Sigmoid colon (tissue), 7 donors: ENCODE results near the gene CBFA2T3. TPM values are rescaled to one million over a fixed set of nuclear protein-coding genes. Genes with fewer than 3 reads are reported as not detected.

Source experiments
- DNase-seq: peaks from one replicate; pipeline ENCODE4 v3.0.0-alpha.2; 2019
- H3K27ac ChIP-seq, 4 donors: fragments of 200-600 bp; sonication (generic); one replicate each; pipeline ENCODE4 v1.5.1; 2016 to 2019; ENCODE audit warnings: mild to moderate bottlenecking in 1 of 4
- H3K27me3 ChIP-seq, 3 donors: fragments of 200-600 bp; sonication (generic); one replicate each; pipeline ENCODE4 v1.5.1; 2019; ENCODE audit warnings: mild to moderate bottlenecking in 1 of 3
- H3K36me3 ChIP-seq, 4 donors: fragments of 200-600 bp; sonication (generic); one replicate each; pipeline ENCODE4 v1.5.1; 2016 to 2019
- H3K4me1 ChIP-seq, 4 donors: fragments of 200-600 bp; sonication (generic); one replicate each; pipeline ENCODE4 v1.5.1; 2017 to 2019
- H3K4me3 ChIP-seq, 4 donors: fragments of 200-600 bp; sonication (generic); one replicate each; pipeline ENCODE4 v1.5.1; 2017 to 2019; ENCODE audit warnings: mild to moderate bottlenecking in 2 of 4, moderate library complexity in 1 of 4
- H3K9me3 ChIP-seq, 4 donors: fragments of 200-600 bp in 3 of 4; sonication (generic) in 3 of 4; one replicate each; pipeline versions ENCODE4 v1.5.1 to v1.6.1; 2013 to 2019
- EP300 ChIP-seq, 4 donors: sonication (generic); formaldehyde crosslinking; IDR thresholded peaks; one replicate each; pipeline ENCODE4 v1.6.1; 2017; ENCODE audit warnings: antibody characterized with exemption in 4 of 4
- POLR2A ChIP-seq, 2 donors: fragments of 450-650 bp; IDR thresholded peaks; one replicate each; pipeline ENCODE4 v1.6.1; 2016; ENCODE audit warnings: antibody characterized with exemption in 2 of 2, mild to moderate bottlenecking in 2 of 2, moderate library complexity in 2 of 2
- POLR2AphosphoS5 ChIP-seq, 4 donors: sonication (generic); formaldehyde crosslinking; IDR thresholded peaks; one replicate each; pipeline ENCODE4 v1.6.1; 2017; ENCODE audit warnings: antibody characterized with exemption in 4 of 4
- WGBS, 2 donors: extraction: QIAGEN DNeasy Blood & Tissue Kit; methylation state at CpG; one replicate each; pipeline ENCODE4 v1.1.7; 2013; 5-methylcytosine and 5-hydroxymethylcytosine counted together
- intact Hi-C: fragments of 100-400 bp; cut with DNase I; formaldehyde crosslinking; loops from one replicate; pipeline ENCODE4 v1.15.1; 2023
- polyA plus RNA-seq, 3 donors: library from polyadenylated mRNA; stranded (reverse); fragments of 200-250 nt; gene quantifications; one replicate each; pipeline ENCODE4 v1.2.3, GENCODE V29; 2013
- total RNA-seq, 4 donors: library from RNA; depleted of rRNA; stranded (reverse); fragments of >200 nt; gene quantifications; one replicate each; pipeline ENCODE4 v1.1.0, GENCODE V29; 2016
- TF ChIP-seq, protein P1 (sequence below), 4 experiments: fragments of 450-650 bp in 3 of 4; fragments of 200-600 bp in 1 of 4; IDR thresholded peaks; one replicate each; pipeline ENCODE4 v1.5.1; 2016 to 2019; ENCODE audit warnings: antibody characterized with exemption in 4 of 4, mild to moderate bottlenecking in 3 of 4, moderate library complexity in 2 of 4
- donor health status: healthy with polysubstance abuse.
- donor health status: Bipolar disorder and iron deficiency.
- donor health status: healthy.

Gene CBFA2T3
- total and polyA plus RNA-seq, 7 donors = 0.95 to 26.8 (median 4.3) TPM

DNA sequence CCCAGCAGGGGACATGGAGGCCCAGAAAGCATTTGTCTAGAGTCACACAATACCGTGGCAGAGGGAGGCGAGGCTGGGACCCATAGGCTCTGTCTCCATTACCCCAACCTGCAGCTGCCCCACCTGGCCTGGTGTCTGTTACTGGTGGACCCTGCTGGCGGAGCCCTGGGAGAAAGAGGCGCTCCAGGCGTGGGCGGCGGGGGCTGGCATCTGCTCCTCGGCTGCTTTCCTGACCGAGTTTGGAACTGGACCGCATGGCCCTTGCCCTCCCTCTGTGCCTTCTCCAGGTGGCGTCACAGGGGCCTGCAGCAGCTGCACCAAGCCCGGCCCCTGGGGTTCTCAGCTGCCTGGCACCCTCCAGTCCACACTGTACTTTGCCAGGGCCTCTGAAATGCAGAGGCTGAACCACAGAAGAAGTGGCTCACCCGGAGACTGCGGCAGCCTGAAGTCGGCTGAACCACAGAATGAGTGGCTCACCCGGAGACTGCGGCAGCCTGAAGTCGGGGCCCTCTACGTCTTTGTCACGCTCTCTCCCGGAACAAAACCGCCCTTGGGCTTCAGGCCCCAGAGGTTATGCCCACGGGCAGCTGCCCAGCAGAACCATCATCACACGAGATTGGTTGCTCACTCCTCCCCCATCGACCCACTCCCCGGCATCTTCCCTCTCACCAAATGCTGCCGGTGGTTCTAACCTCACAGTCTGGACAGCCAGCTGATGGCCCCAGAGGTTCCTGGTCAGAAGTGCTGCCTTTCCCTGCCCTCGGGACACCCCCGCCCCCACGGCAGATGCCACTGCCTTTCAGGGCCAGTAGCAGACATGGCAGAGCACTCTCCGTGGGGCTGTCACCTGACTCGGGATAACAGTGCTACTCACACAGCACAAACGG is 20.2 kb downstream of the CBFA2T3 start:
- no peaks in the 10 kb centered on the region for H3K36me3 ChIP-seq
- intact Hi-C loops = no loop called here
- WGBS, 2 donors = 76 to 84% methylated on average over 33 of the region's 33 CpGs
- H3K27ac ChIP-seq = no peak overlapping the region
- DNase-seq = no peak
- no peak for TF ChIP-seq POLR2A (IDR thresholded peaks at IDR 0.05)
- TF ChIP-seq, protein P1, sequence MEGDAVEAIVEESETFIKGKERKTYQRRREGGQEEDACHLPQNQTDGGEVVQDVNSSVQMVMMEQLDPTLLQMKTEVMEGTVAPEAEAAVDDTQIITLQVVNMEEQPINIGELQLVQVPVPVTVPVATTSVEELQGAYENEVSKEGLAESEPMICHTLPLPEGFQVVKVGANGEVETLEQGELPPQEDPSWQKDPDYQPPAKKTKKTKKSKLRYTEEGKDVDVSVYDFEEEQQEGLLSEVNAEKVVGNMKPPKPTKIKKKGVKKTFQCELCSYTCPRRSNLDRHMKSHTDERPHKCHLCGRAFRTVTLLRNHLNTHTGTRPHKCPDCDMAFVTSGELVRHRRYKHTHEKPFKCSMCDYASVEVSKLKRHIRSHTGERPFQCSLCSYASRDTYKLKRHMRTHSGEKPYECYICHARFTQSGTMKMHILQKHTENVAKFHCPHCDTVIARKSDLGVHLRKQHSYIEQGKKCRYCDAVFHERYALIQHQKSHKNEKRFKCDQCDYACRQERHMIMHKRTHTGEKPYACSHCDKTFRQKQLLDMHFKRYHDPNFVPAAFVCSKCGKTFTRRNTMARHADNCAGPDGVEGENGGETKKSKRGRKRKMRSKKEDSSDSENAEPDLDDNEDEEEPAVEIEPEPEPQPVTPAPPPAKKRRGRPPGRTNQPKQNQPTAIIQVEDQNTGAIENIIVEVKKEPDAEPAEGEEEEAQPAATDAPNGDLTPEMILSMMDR (IDR thresholded peaks at IDR 0.05) = no peak
- no peak for TF ChIP-seq EP300 (IDR thresholded peaks at IDR 0.05)
- TF ChIP-seq POLR2AphosphoS5 (IDR thresholded peaks at IDR 0.05) = no peak
- no peaks in the 10 kb centered on the region for H3K4me1 ChIP-seq
- H3K27me3 ChIP-seq = peaks cover 5 to 44% (median 19%) of the 10 kb centered on the region in 3 donors
- H3K4me3 ChIP-seq = no peak overlapping the region
- no peaks in the 10 kb centered on the region for H3K9me3 ChIP-seq

DNA sequence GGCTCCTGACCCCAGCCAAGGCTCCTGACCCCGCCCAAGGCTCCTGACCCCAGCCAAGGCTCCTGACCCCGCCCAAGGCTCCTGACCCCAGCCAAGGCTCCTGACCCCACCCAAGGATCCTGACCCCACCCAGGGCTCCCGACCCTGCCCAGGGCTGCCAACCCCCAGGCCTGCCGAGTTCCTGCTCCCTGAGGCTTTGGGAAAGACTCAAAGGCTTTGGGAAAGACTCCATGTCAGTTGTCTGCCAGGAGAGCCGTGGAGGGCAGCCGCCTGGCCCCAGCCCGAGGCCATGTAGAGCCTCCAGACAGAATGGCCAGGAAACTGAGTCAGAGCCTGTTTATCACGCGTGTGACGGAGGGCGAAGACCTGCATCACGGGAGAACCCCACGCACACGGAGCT is 21.1 kb downstream of the CBFA2T3 start:
- no peak for DNase-seq
- 88 to 95% methylated on average over 14 of the region's 14 CpGs for WGBS, 2 donors
- Histone ChIP-seq H3K4me1 (no peaks in the 10 kb centered on the region), H3K27me3 (peaks cover 5 to 50% (median 19%) of the 10 kb centered on the region in 3 donors), H3K4me3 (no peak overlapping the region), H3K9me3 (no peaks in the 10 kb centered on the region), H3K36me3 (no peaks in the 10 kb centered on the region), H3K27ac (no peak overlapping the region)
- TF ChIP-seq, protein P1 (IDR thresholded peaks at IDR 0.05) = no peak
- TF ChIP-seq EP300 (IDR thresholded peaks at IDR 0.05) (no peak), POLR2A (IDR thresholded peaks at IDR 0.05) (no peak), POLR2AphosphoS5 (IDR thresholded peaks at IDR 0.05) (no peak)
- intact Hi-C loops = no loop called here

DNA sequence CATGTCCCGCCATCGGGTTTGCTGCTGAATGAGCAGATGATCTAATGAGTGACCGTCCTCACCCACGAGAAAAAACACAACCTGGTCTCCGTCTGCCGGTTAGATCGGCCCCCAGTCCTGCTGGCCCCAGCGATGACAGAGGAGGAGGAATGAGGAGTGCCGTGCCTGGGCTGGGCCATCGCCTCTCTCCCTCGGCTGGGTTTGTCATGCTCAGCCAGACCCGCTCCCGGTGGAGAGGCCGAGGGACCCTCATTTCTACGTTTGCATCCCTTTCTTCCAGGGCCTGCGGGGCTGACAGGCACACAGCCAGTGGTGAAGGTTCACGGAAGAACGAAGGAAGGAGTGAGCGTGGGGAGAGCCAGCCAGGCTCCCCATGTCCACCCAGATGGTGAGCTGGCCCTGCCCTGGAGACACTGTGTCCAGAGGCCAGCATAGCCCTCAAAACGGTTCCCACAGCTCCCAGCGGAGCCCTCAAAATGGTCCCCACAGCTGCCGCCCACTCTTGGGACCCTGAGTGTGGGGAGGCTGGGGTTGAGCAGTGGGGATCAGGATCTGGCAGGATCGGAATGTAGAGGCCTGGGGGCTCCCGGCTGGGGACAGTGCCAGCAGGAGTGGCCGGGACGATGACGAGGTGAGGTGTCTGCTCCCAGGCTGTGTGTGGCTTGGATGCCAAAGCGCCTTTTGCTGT is 23.9 kb downstream of the CBFA2T3 start:
- no peak for TF ChIP-seq EP300 (IDR thresholded peaks at IDR 0.05)
- no peak for TF ChIP-seq POLR2AphosphoS5 (IDR thresholded peaks at IDR 0.05)
- TF ChIP-seq, protein P1 (IDR thresholded peaks at IDR 0.05) = no peak
- no peak for TF ChIP-seq POLR2A (IDR thresholded peaks at IDR 0.05)
- H3K27ac ChIP-seq = no peak overlapping the region
- WGBS, 2 donors = 66 to 84% methylated on average over 28 of the region's 28 CpGs
- intact Hi-C loops = no loop called here
- H3K27me3 ChIP-seq = peaks cover 5 to 52% (median 19%) of the 10 kb centered on the region in 3 donors
- DNase-seq = no peak
- no peak overlapping the region for H3K4me3 ChIP-seq
- H3K9me3 ChIP-seq = no peaks in the 10 kb centered on the region
- H3K36me3 ChIP-seq = no peaks in the 10 kb centered on the region
- H3K4me1 ChIP-seq = no peaks in the 10 kb centered on the region

DNA sequence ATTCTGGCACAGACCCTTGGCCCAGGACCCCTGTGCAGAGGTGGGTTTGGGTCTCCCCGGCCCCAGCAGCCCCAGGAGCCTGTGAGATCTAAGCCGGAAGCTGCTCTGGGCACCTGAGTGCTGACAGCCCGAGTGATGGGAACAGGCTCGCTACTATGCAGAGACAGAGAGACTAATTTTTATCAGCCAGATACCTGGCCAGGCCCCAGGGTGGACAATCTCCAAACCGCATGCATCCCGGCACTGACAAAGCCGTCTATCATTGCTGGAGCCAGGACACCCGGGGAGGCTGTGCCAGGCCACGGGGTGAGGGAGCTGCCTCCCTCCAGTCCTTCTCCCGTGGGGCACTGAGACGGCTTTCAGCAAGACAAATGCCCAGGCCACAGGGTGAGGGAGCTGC is 25.0 kb downstream of the CBFA2T3 start:
- 72 to 90% methylated on average over 11 of the region's 11 CpGs for WGBS, 2 donors
- peaks cover 5 to 51% (median 18%) of the 10 kb centered on the region in 3 donors for H3K27me3 ChIP-seq
- no peaks in the 10 kb centered on the region for H3K36me3 ChIP-seq
- H3K4me3 ChIP-seq = no peak overlapping the region
- H3K27ac ChIP-seq = no peak overlapping the region
- H3K9me3 ChIP-seq = no peaks in the 10 kb centered on the region
- H3K4me1 ChIP-seq = no peaks in the 10 kb centered on the region
- DNase-seq = no peak
- no peak for TF ChIP-seq EP300 (IDR thresholded peaks at IDR 0.05)
- TF ChIP-seq, protein P1 (IDR thresholded peaks at IDR 0.05) = no peak
- no peak for TF ChIP-seq POLR2AphosphoS5 (IDR thresholded peaks at IDR 0.05)
- TF ChIP-seq POLR2A (IDR thresholded peaks at IDR 0.05) = no peak
- intact Hi-C loops = no loop called here
